IMR-90 (cell line): ENCODE measurements around the gene RAP1A. TPM values are rescaled to one million over a fixed set of nuclear protein-coding genes. Genes with fewer than 3 reads are reported as not detected.
A peak's percentile ranks its signal among the peaks of the same experiment; 100 is the strongest.

ENCODE experiments used
- ATAC-seq: fragments of 200-7000 bp; cut with Tn5 transposase; 2 replicates; pipeline ENCODE4 v1.9.1; 2020; ENCODE audit warnings: low read depth, mild to moderate bottlenecking, moderate library complexity
- BruUV-seq: library from RNA; stranded (reverse); fragments of 400-500 nt; replicated peaks from 2 replicates; lab custom pipeline; 2021; lab: Mats Ljungman, UMichigan
- CTCF ChIA-PET: fragments of 300-600 bp; formaldehyde crosslinking; extraction: SDS; loops from one replicate; lab custom pipeline; 2021; ENCODE audit warnings: antibody characterized with exemption; lab: Yijun Ruan, JAX
- POLR2A ChIA-PET: fragments of 300-600 bp; sonication (Branson Sonifier 250); formaldehyde crosslinking; loops from one replicate; lab custom pipeline; 2022; ENCODE audit warnings: antibody characterized with exemption; ENCODE audit not compliant: unreplicated experiment; lab: Charles Lee
- DNase-seq: peaks from one replicate; pipeline ENCODE4 v3.0.0; 2013
- H2AFZ ChIP-seq: replicated peaks from 2 replicates; pipeline ENCODE3; 2013; ENCODE audit warnings: low read length, mild to moderate bottlenecking; ENCODE audit not compliant: poor library complexity
- H2AK5ac ChIP-seq: 2 replicates; pipeline ENCODE4 v1.6.1; 2013; ENCODE audit warnings: low read depth, low read length, inconsistent platforms
- H2AK9ac ChIP-seq: replicated peaks from 2 replicates; pipeline ENCODE3; 2013; ENCODE audit warnings: mild to moderate bottlenecking, low read depth, low read length, moderate library complexity; ENCODE audit not compliant: poor library complexity
- H2BK120ac ChIP-seq: 2 replicates; pipeline ENCODE4 v1.6.1; 2013; ENCODE audit warnings: low read depth, low read length, inconsistent platforms
- H2BK15ac ChIP-seq: 3 replicates; pipeline ENCODE4 v1.6.1; 2013; ENCODE audit warnings: low read depth, low read length, inconsistent platforms
- H2BK20ac ChIP-seq: 2 replicates; pipeline ENCODE4 v1.6.1; 2013; ENCODE audit warnings: low read depth, mild to moderate bottlenecking, inconsistent platforms, low read length, moderate library complexity
- H2BK5ac ChIP-seq: 2 replicates; pipeline ENCODE4 v1.6.1; 2013; ENCODE audit warnings: mild to moderate bottlenecking, low read depth, low read length, inconsistent platforms; ENCODE audit not compliant: poor library complexity, severe bottlenecking
- H3K14ac ChIP-seq: replicated peaks from 2 replicates; pipeline ENCODE4 v1.6.1; 2013; ENCODE audit warnings: low read depth, low read length, inconsistent platforms
- H3K18ac ChIP-seq: 2 replicates; pipeline ENCODE4 v1.6.1; 2013; ENCODE audit warnings: low read depth, low read length, control low read depth
- H3K23ac ChIP-seq: 2 replicates; pipeline ENCODE4 v1.6.1; 2013; ENCODE audit warnings: low read depth, low read length, inconsistent platforms
- H3K27ac ChIP-seq: 2 replicates; pipeline ENCODE4 v1.5.1; 2013; ENCODE audit warnings: mild to moderate bottlenecking, control low read depth, low read length; ENCODE audit not compliant: insufficient read depth
- H3K27me3 ChIP-seq: 2 replicates; pipeline ENCODE4 v1.6.1; 2013; ENCODE audit warnings: low read length; ENCODE audit not compliant: control insufficient read depth, insufficient read depth
- H3K36me3 ChIP-seq: 2 replicates; pipeline ENCODE4 v1.6.1; 2013; ENCODE audit warnings: low read length, mixed read lengths; ENCODE audit not compliant: control insufficient read depth, insufficient read depth
- H3K4ac ChIP-seq: 2 replicates; pipeline ENCODE4 v1.6.1; 2013; ENCODE audit warnings: low read depth, low read length, inconsistent platforms
- H3K4me1 ChIP-seq: 2 replicates; pipeline ENCODE4 v1.6.1; 2013; ENCODE audit warnings: low read length, mixed read lengths; ENCODE audit not compliant: control insufficient read depth, insufficient read depth
- H3K4me2 ChIP-seq: 2 replicates; pipeline ENCODE4 v1.6.1; 2013; ENCODE audit warnings: low read depth, mild to moderate bottlenecking, control low read depth, low read length, moderate library complexity
- H3K4me3 ChIP-seq: 2 replicates; pipeline ENCODE4 v1.5.1; 2013; ENCODE audit warnings: low read depth, mild to moderate bottlenecking, control low read depth, low read length, moderate library complexity; ENCODE audit not compliant: insufficient read depth
- H3K56ac ChIP-seq: 2 replicates; pipeline ENCODE4 v1.6.1; 2013; ENCODE audit warnings: low read length, inconsistent platforms; ENCODE audit not compliant: insufficient read depth; ENCODE audit errors: extremely low read depth
- H3K79me1 ChIP-seq, 2 experiments: 2 replicates each; pipeline ENCODE4 v1.6.1; 2013; ENCODE audit warnings: low read length in 2 of 2, inconsistent platforms in 1 of 2, low read depth in 1 of 2
- H3K9ac ChIP-seq: 2 replicates; pipeline ENCODE4 v1.6.1; 2013; ENCODE audit warnings: low read depth, low read length, control low read depth
- H3K9me1 ChIP-seq: 2 replicates; pipeline ENCODE4 v1.6.1; 2013; ENCODE audit warnings: low read length, inconsistent platforms; ENCODE audit not compliant: insufficient read depth
- H3K9me3 ChIP-seq: 2 replicates; pipeline ENCODE4 v1.6.1; 2013; ENCODE audit warnings: low read length; ENCODE audit not compliant: control insufficient read depth, insufficient read depth
- H4K20me1 ChIP-seq: 2 replicates; pipeline ENCODE4 v1.6.1; 2013; ENCODE audit warnings: low read length, inconsistent platforms; ENCODE audit not compliant: insufficient read depth
- H4K5ac ChIP-seq: 2 replicates; pipeline ENCODE4 v1.6.1; 2013; ENCODE audit warnings: mild to moderate bottlenecking, low read depth, low read length, control low read depth
- H4K8ac ChIP-seq, 2 experiments: 2 replicates each; pipeline ENCODE4 v1.6.1; 2013; ENCODE audit warnings: low read depth in 2 of 2, low read length in 2 of 2, control low read depth in 1 of 2, inconsistent platforms in 1 of 2
- H4K91ac ChIP-seq: 2 replicates; pipeline ENCODE4 v1.6.1; 2013; ENCODE audit warnings: low read depth, low read length, inconsistent platforms; ENCODE audit not compliant: insufficient read depth
- RCOR1 ChIP-seq: IDR thresholded peaks from 2 replicates; pipeline ENCODE4 v1.6.1; 2012; ENCODE audit warnings: mild to moderate bottlenecking, low read length, improper control_type of control experiment; ENCODE audit not compliant: insufficient replicate concordance
- WGBS, 2 experiments: methylation state at CpG; one replicate each; pipeline versions ENCODE4 v1.1.5 to v1.1.7; 2013; ENCODE audit warnings: missing lambda C conversion rate in 2 of 2; ENCODE audit not compliant: insufficient read length in 1 of 2; ENCODE audit errors: extremely low coverage in 2 of 2; 5-methylcytosine and 5-hydroxymethylcytosine counted together
- dilution Hi-C: fragments of 300-500 bp; cut with HindIII; formaldehyde crosslinking; loops from one replicate; pipeline ENCODE4 v1.14.3; 2018; ENCODE audit warnings: low sequenced_read_pairs; ENCODE audit not compliant: unreplicated experiment
- in situ Hi-C: fragments of 300-500 bp; cut with MboI; formaldehyde crosslinking; loops from 3 replicates; pipeline ENCODE4 v1.14.3; 2019; ENCODE audit warnings: low sequenced_read_pairs, inconsistent platforms, mixed read lengths
- intact Hi-C: fragments of 100-400 bp; cut with micrococcal nuclease; formaldehyde crosslinking; loops from 2 replicates; pipeline ENCODE4 v1.10.0; 2022
- polyA plus RNA-seq, 3 experiments: library from polyadenylated mRNA; depleted of rRNA; stranded (reverse); fragments of >200 nt; gene quantifications; 2 replicates each; pipeline ENCODE4 v1.2.3, GENCODE V29; 2012; ENCODE audit warnings: low replicate concordance in 1 of 3
- total RNA-seq: library from RNA; depleted of rRNA; stranded (reverse); fragments of >200 nt; gene quantifications from 2 replicates; pipeline ENCODE4 v1.2.3, GENCODE V29; 2012

Gene RAP1A
- total and polyA plus RNA-seq, 2 of the 4 experiments (the other 2 are of a cell fraction), result 18.1 to 43.6 TPM

DNA sequence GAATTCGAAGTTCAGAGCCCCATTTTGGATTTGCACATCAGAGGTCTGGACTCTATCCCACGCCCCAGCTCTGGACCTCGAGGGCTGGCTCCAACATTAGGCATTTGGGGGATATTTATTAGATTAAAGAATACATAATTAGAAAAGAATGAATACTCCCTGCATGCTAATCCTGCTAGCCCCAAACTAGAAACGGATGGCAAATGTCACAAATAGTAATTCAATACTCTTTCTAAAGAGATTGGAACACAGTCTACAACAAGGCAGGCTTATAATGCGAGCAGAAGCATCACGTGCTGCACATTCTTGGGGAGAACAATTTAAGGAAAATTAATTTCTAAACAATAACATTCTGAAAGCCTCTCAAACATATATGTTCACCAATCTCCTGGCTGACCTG, 27.7 kb upstream of the RAP1A start:
- intact Hi-C loops, result no loop called here
- H4K91ac ChIP-seq, result peak overlapping the region; percentile 22; the same call in 1 of the 2 replicates
- H2BK120ac ChIP-seq, result peak overlapping the region; percentile 64
- no peak overlapping the region for H2BK5ac ChIP-seq
- ChIA-PET CTCF (no interaction called here), POLR2A (no interaction called here)
- ATAC-seq (no peak), DNase-seq (no peak)
- H3K4me2 ChIP-seq, result no peak overlapping the region
- H3K36me3 ChIP-seq, result no peaks in the 10 kb centered on the region
- peak overlapping the region; percentile 15 for H3K14ac ChIP-seq
- H3K79me1 ChIP-seq, result no peaks in the 10 kb centered on the region
- dilution Hi-C loops, result no loop called here
- H2AFZ ChIP-seq, result peak overlapping the region; percentile 81
- peak overlapping the region; percentile 3 for H2AK9ac ChIP-seq
- peaks cover 8% of the 10 kb centered on the region for H3K4me1 ChIP-seq
- H2BK15ac ChIP-seq, result peak overlapping the region; percentile 79; the same call in 1 of the 3 replicates
- peak overlapping the region; percentile 35; the same call in 1 of the 2 replicates for H3K18ac ChIP-seq
- no peak overlapping the region for H3K56ac ChIP-seq
- H3K9ac ChIP-seq, result no peak overlapping the region
- WGBS, 2 experiments, result no CpG with 5 or more reads among the region's 6 CpGs
- H2BK20ac ChIP-seq, result peak overlapping the region; percentile 50
- no peak overlapping the region for H3K27ac ChIP-seq
- no peak overlapping the region for H3K23ac ChIP-seq
- no peaks in the 10 kb centered on the region for H4K20me1 ChIP-seq
- no peak overlapping the region for H4K5ac ChIP-seq
- no peaks in the 10 kb centered on the region for H3K9me3 ChIP-seq
- no TSS peak for BruUV-seq
- peak overlapping the region; percentile 38 for H2AK5ac ChIP-seq
- H3K9me1 ChIP-seq, result peaks cover 5% of the 10 kb centered on the region; the same call in 1 of the 2 replicates
- peak overlapping the region in 1 of 2 experiments; percentile 59; a peak in 1 of 4 replicates for H4K8ac ChIP-seq
- in situ Hi-C loops, result no loop called here
- no peaks in the 10 kb centered on the region for H3K27me3 ChIP-seq
- no peak for TF ChIP-seq RCOR1
- H3K4me3 ChIP-seq, result no peak overlapping the region
- H3K4ac ChIP-seq, result peak overlapping the region; percentile 49
